ENCODE measurements around the gene TMEM267. TPM values are rescaled to one million over a fixed set of nuclear protein-coding genes. Genes with fewer than 3 reads are reported as not detected.

TMEM267 gene, protein sequence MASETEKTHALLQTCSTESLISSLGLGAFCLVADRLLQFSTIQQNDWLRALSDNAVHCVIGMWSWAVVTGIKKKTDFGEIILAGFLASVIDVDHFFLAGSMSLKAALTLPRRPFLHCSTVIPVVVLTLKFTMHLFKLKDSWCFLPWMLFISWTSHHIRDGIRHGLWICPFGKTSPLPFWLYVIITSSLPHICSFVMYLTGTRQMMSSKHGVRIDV
- total RNA-seq = 6.9 and 12.9 TPM in 2 replicates

DNA sequence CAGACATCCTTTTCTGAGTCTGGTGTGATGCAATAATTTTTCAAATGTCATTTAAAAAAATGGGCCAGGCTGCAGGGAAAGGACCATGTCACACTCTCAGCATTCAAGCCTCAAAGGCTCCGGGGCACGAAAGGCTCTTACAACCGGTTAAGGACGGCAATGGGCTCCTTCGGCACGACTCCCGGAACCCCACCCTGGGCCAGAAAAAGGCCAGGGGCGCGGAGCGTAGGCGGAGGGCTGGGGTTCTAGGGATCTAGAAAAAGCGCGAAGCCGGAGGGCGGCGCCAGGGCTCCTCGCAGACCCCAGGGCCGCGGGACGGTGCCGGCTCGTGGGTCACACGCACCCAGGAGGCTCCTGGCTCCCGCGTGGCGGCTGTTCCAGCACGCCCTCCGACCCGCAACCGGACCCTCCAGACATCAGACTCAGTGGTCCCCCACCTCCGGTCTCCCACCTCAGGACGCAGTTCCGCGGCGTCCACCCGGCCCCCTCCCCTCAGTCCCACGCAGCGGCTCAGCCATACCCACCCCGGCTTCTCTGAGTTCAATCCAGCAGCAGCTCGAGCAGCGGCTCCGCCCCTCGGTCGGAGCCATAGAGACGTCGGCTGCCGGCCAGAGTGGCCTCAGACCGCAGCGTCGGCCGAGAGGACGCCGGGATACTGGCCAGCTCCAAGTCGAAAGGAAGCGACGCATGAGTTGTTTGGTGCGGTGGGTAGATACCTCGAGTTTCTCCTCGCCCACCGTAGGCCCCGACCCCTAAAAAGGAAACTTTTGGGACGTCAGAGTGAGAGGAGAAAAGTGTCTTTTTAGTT, at the start of gene TMEM267:
Gene TMEM267, minus strand, starts transcription at position 568 of the 808 bp plus-strand sequence. CDS start 29,896 bp downstream, outside the sequence.

DNA sequence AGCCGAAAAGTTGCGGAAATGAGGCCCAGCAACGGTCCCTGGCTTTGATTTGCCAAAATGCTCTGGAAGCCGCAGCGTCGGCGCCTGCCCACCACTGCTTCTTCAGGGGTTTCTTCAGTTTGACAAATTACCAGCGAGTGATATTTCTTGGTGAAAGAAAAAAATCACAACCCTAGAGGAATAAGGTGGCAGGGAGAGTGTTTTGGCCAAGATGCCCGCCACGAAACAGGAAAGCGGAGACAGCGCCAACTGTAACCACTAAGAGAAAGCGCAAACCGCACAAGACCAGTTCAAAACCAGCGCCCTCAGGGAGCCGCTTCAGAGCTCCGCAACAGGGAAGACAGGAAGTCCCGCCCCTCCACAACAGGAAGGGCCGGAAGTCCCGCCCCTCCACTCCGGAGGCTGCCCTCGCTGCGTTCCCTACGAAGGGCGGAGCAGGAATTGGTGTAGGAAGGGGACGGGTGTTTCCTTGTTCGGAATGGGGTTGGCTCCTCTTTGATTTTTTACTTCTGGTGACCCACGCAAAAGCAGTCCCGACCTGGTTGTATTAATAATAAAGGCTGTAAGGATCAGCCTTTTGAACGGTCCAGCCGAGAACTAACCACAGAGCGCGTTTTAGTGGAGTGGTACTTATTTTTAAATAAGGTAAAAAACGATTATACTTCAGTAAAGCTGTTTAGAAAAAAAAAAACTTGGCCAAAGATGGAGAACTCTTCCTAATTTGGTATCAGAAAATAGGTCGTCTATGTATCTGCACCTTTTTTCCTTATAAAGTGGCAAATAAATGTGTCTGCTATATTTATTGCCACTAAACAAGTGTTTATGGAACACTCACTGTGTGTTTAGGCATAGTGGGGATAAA, 31.4 kb upstream of the TMEM267 start, which contains the start of gene C5orf34:
Gene C5orf34, minus strand, starts transcription at position 333 of the 862 bp plus-strand sequence. CDS start 5,809 bp downstream, outside the sequence.

DNA sequence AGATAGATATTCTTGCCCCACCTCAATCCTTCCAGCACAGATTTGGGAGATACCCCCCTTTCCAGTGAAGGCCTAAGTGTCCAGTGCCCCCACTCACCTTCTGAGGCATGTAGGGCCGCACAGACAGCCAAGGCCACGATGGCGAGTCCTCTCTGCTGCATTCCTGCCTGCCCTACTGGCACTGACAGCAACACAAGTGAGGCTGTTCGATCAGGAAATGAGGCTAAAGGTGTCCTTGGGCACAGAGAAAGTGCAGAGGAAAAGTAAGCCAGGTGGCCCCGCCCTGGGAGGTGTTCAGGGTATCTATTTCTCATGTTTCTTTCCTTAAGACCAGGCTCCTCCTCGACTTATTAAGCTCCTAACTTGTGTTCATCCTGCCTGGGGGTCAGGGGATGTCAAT, 71.5 kb downstream of the TMEM267 start, which contains the start of gene CCL28:
Gene CCL28, minus strand, starts transcription at position 236 of the 400 bp plus-strand sequence. Its CDS starts 75 bp downstream, at position 161.

Other genes with a start within 250 kb of the TMEM267 start
- gene HMGCS1, start 170.5 kb downstream of the TMEM267 start, total RNA-seq = 14.0 and 71.3 TPM in 2 replicates
- 2.3 and 2.7 TPM in 2 replicates for gene CCL28, start 71.5 kb downstream of the TMEM267 start, total RNA-seq
- 2.6 and 4.5 TPM in 2 replicates for gene C5orf34, start 31.3 kb upstream of the TMEM267 start, total RNA-seq
- 104 and 130 TPM in 2 replicates for gene PAIP1, start 73.2 kb upstream of the TMEM267 start, total RNA-seq
- 59.5 and 67.9 TPM in 2 replicates for gene NNT, start 119.3 kb upstream of the TMEM267 start, total RNA-seq

All from vein endothelial cell (primary cell).